G401 (cell line): ENCODE results near the gene PSMC2. TPM values are rescaled to one million over a fixed set of nuclear protein-coding genes. Genes with fewer than 3 reads are reported as not detected.
"Not testable (repeated sequence)": the region's sequence is repeated elsewhere in the genome, so short reads cannot be mapped to it uniquely, and the experiment has no call there.

Source experiments
- DNase-seq: peaks from one replicate; pipeline ENCODE4 v3.0.0-alpha.2; 2015; ENCODE audit warnings: low spot score
- in situ Hi-C: cut with HindIII; loops from 2 replicates; pipeline ENCODE4 v1.10.0; 2016; ENCODE audit warnings: low sequenced_read_pairs, mixed read lengths
- total RNA-seq: library from RNA; depleted of rRNA; stranded (reverse); fragments of >200 nt; shearing (Covaris generic); gene quantifications from 2 replicates; pipeline ENCODE4 v1.2.3, GENCODE V29; 2014

PSMC2 gene
- total RNA-seq, 1 experiment from 2014 or later: 371 TPM

DNA sequence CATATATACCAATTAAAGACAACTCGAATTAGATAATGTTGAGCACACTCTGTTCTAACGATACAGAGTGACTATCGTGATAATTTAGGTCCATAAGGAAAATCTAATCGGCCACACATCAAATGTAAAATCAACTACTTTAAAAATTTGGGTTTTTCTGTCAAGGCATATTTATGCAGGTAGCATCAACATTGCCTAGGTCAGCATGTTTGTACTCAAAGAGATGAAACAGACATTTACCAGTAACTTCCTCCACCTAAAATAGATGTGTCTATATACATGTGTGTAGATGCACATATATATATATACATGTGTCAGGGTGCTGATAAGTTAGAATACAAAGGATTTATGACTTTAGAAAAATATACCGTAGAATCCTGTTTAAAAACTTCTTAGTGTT is 22.0 kb downstream of the PSMC2 start:
- DNase-seq: no peak
- in situ Hi-C loops: no loop called here

DNA sequence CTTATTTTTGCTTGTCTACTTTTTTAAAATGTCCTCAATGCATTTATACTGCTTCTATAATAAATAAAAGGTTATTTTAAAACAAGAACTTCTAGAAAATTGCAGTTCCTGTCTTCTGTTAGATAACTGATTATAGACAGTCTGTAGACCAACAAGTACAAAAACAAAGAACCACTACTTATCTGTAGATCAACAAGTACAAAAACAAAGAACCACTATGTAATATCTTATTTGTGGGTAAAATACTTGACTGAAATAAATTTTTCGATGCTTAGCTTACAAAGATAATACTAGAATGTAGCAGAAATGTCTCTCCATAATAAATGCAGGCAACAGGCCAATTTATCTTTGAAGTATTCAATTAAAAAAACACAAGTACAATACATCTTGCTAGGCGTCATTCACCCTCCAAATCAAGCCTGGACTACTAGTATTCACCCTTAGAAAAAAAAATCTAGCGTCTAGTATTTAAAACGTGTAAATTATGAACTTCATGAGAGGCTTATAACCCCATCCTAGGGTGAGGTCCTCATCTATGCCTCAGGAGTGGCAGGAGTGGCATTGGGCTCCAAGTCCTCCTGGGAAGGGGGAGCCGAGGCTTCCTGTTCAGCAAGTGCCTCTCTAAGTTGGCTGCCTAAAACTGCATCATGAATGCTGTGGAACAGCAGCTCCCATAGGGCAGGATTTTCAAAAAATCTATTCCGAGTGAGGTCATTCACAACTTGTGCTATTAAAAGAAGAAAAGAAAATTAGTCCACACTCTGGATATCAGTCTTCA is 26.6 kb downstream of the PSMC2 start:
- no peak for DNase-seq
- in situ Hi-C loops: no loop called here

DNA sequence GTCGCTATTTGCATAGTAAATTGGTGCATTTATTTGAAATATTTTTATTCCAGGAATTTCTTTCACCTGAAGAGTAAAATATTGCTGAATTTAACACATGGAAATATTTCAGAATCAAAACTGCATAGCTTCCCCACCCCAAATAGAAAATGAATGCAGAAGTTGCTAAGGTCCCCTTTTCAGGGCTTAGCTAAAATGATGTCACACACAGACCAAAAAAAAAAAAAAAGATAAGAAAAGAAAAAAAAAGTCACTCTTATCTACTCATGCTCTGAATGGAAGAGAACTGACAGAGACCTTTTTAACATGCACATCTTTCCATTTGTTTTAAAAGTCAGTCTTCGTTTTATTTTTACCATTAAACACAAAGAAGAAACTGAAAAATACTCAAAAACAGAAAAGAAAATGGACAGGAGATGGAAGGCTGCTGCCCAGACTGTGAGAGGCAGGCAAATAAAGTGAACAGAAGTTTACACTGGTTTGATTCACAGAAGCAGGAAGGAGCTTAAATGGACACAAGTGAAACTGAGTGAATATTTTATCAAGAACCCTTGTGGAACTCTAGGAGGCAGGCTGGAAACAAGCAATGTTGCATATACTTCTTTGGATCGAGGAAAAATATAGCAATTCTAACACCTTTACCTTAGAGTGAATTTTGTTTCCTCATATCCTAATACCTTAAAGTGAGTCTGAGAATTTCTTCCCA is 32.0 kb downstream of the PSMC2 start:
- in situ Hi-C loops: no loop called here
- no peak for DNase-seq

DNA sequence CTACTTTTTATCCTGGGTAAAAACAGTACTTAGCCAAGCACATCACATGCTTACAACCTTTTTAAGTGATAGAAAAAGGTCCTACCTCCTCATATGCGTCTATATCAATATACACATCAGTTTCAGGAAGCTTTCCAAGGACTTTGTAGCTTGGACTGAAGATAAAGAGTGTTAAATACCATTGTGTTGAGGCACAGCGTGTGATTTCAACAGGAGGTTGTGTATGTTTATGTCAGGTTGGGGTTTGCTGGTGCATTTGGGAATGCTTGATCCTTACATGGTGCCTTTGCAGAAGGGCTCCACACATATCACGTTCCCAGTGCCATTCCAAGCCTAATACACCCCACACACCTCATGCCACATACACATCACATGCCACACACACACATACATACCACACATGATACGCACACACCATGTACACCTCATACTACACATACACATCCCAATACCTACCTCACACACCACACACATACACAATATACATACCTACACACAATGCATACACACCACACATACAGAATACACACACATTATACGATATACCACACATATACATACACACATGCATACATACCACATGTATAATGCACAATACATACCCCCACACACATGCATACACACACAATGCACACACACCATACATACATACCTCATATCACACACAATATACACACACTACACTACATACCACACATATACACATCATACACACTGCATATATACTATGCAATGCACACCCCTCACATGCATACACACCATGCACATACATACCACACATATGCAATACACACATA is 33.1 kb downstream of the PSMC2 start:
- DNase-seq: no peak
- in situ Hi-C loops: no loop called here

DNA sequence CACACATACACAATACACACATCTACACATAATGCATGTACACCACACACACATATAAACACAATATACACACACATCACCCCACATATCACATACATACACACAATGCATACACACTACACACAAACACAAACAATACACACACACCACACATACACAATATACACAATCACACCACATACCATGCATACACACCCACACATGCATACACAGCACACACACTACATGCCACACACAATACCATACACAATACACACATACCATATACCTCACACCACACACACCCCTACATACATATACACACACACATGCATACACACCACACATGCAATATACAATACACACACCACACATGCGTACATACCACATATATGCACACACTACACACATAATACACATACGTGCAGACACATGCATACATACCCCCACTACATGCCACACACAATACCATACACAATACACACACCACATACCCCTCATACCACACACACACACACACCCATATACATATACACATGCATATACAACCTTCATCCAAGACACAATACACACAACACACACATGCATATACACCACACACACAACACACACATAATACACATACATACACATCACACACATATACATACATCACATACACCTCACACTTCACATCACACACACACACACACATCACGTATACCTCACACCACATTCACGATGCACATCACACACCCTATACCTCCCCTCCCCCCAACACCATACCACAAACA is 34.0 kb downstream of the PSMC2 start:
- no peak for DNase-seq
- in situ Hi-C loops: no loop called here

DNA sequence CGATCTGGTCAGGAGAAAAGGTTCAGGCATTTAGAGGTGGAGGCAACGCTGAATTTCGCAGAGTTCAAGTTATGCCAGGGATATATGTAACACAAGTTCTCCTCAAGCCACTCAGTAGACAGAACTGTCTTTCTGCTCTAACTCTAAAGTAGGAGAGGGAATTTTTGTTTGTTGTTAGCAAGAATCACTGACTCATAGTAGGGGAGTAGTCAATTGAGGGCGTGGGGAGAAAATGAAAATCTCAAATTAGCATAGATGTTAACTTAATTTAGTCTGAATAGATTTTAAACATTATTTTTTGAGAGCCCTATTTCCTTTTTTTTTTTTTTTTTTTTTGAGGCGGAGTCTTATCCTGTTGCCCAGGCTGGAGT is 34.6 kb downstream of the PSMC2 start:
- in situ Hi-C loops: no loop called here
- no peak for DNase-seq

DNA sequence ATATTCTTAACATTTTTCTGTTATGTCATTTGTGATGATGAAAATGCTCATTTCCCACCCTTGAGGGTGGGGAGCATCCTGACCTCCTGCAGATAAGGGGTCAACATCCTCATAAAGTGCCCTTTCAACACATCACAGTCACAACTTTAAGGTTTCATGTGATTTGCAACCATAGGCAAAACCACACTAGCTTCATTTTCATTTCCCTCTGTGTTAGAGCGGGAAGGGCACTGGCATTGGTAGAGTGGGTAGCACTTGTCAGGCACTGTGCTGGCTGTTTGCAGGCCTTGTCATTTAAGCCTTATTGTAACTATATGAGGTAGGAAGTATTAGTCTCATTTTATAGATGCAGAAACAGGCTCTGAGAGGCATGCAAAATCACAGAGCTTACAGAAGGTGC is 39.8 kb downstream of the PSMC2 start:
- no peak for DNase-seq
- in situ Hi-C loops: no loop called here

DNA sequence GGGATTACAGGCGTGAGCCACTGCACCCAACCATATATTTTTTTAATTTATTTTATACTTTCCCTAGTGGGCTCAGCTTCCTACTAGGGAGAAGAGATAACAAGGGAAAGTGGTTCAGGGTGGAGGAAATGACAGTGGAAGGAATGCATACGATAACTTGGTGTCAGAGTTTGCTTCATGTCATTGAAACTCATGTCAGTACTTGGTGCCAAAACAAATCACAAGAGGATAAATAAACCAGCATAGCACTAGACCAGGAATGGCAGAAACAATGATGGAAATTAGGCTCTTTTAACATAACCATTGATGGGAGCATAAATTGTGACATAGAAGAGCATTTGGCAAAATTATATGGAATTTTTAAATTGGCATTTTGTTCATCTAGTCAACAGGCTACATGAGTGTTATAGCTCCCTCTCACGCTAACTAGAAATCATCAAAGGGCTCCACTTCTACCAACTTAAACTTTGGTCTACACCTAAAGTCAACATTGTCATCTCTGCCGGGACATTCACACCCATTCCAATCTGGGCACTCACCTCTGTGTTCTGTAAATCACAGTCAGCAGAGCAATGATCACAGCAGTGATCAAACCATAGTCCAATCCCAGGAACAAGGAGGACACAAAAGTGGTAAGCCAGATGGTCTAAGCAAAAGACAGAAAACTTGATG is 41.2 kb downstream of the PSMC2 start:
- in situ Hi-C loops: no loop called here
- no peak for DNase-seq

DNA sequence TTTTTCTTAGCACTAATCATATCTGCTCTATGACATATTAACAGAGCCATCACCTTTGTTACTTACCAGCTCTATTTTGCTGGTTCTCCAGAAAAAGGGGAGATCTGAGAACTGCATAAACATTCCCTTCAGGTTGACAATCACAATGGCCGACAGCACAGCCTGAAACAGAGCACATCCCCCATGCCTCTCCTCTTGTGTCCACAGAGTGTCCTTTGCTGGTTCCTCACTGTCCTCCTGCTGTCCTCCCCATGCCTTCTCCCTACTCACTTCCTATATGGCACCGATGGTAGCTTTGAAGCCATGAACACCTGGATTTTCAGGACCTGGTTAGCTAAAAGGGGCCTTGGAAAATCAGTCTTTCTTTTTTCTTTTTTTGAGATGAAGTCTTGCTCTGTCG is 41.8 kb downstream of the PSMC2 start:
- in situ Hi-C loops: no loop called here
- DNase-seq: no peak

DNA sequence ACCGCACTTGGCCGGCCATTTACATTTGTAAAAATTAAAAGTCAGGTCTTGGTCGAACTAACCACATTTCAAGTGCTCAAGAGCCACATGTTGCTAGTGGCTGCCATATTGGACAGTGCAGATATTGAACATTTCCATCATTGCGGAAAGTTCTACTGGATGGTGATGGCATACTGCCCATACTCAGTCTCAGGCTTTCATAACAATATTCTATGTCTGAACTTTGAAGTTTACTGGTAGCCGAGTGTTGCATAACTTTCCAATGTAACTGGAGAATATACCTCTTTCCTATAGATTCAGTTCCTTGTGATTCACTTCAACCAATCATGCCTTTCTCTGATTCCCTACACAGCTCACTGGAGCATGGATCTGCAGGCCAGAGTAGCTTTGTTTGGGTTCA is 43.7 kb downstream of the PSMC2 start:
- DNase-seq: no peak
- in situ Hi-C loops: no loop called here

DNA sequence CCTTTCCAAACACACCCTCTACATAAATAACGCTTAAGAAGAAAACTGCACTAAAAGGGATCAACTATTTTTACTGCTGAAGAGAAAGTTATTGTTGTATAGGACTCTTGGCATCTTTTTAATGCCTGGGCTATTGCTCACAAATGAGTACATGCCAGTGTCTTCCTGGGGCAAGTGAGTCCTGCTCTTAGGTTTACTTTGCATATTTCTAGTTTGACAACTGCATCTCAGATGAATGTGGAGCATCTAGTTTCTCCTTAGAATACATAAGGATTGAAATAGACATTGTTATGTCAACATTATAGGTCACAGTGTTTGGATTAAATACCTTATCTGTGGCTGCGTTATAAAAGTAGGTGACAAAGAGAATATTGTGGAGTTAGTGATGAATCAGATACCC is 44.5 kb downstream of the PSMC2 start:
- no peak for DNase-seq
- in situ Hi-C loops: no loop called here

DNA sequence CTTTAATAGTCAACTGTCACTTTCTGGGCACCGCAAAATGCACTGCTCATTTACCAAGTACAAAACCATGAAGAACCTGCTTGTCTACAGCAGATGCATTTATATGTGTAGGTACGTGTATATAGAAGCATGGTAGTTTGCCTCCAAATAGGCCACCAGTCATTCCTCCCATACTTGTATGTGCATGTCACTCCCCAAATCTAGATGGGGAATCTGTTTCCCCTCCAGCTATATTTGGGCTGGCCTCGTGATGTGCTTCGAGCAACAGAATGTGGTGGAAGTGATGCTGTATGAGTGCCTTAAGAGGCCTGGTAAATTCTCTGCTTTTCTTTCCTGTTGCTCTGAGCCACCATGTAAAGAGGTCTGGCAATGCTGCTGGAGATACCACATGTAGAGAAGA is 47.1 kb downstream of the PSMC2 start:
- in situ Hi-C loops: no loop called here
- no peak for DNase-seq

DNA sequence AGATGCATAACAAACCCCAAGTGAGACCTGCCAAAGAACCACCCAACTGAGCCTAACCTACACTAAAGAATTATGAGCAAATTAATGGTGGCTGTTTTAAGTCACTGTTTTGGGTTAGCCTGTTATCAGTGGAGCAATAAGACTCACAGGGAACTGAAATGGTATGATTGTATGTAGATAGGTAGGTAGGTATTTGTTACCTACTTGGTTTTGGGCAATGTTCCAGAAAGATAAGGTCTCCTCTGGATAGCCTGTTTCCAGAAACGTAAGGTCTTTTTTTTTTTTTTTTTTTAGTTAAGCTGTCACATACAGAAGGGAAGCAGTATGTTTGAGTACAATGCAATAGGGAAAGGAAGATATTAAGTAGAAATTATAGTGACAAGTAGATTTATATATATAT is 47.6 kb downstream of the PSMC2 start:
- in situ Hi-C loops: no loop called here
- DNase-seq: no peak

DNA sequence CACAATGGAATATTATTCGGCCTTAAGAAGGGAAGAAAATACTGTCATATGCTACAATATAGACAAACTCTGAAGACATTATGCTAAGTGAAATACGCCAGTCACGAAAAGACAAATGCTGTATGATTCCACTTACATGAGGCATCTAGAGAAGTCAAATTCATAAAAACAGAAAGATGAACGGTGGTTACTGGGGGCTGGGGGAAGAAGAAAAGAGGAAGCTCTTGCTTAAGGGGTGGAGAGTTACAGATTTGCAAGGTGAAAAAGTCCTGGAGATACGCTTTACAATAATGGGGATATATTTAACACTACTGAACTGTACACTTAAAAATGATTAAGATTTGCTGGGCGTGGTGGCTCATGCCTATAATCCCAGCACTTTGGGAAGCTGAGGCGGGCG is 49.0 kb downstream of the PSMC2 start:
- no peak for DNase-seq
- in situ Hi-C loops: no loop called here

DNA sequence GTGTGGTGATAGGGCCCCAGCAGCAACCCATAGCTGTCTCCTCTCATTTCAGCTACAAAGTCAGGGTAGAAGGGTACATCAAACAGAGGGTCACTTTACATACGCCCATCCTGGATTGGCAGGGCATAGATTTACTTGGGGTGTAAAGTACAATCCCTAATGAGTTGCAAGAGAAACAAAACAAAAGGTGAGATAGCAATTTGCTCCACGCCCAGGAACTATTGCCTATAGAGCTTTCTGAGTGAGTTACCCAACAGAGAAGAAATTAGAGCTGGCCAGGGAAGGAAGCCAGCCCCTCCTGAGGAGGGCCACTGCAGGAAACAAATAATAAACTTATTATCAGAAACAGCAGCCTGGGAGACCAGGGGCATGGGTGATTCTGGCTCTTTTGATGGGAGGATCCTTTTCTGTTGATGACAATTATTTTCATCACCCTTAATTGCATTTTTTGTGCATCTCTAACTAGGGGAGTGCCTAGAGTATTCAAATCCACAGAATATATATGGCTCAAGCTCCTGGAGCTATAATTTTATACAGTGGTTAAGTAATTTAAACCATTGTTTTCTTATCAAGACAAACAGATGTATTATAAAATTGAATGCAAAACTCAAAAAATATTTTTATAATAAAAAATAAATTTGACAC is 51.2 kb downstream of the PSMC2 start:
- no peak for DNase-seq
- in situ Hi-C loops: no loop called here

DNA sequence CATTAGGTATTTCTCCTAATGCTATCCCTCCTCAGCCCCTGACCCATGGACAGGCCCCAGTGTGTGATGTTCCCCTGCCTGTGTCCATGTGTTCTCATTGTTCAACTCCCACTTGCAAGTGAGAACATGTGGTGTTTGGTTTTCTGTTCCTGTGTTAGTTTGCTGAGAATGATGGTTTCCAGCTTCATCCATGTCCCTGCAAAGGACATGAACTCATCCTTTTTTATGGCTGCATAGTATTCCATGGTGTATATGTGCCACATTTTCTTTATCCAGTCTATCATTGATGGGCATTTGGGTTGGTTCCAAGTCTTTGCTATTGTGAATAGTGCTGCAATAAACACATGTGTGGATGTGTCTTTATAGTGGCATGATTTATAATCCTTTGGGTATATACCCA is 52.2 kb downstream of the PSMC2 start:
- in situ Hi-C loops, DNase-seq: not testable (repeated sequence)

DNA sequence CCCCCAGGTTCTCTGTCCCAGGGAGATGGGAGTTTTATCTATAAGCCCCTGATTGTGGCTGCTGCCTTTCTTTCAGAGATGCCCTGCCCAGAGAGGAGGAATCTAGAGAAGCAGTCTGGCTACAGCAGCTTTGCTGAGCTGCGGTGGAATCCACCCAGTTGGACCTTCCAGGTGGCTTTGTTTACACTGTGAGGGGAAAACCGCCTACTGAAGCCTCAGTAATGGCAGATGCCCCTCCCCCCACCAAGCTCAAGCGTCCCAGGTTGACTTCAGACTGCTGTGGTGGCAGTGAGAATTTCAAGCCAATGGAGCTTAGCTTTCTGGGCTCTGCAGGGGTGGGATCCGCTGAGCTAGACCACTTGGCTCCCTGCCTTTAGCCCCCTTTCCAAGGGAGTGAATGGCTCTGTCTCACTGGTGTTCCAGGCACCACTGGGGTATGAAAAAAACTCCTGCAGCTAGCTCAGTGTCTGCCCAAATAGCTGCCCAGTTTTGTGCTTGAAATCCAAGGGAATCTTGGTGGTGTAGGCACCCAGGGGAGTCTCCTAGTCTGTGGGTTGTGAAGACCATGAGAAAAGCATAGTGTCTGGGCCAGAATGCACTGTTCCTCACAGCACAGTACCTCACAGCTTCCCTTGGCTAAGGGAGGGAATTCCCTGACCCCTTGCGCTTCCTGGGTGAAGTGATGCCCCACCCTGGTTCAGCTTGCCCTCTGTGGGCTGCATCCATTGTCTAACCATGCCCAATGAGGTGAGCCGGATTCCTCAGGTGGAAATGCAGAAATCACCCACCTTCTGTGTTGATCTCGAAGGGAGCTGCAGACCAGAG is 58.6 kb downstream of the PSMC2 start:
- in situ Hi-C loops, DNase-seq: not testable (repeated sequence)

DNA sequence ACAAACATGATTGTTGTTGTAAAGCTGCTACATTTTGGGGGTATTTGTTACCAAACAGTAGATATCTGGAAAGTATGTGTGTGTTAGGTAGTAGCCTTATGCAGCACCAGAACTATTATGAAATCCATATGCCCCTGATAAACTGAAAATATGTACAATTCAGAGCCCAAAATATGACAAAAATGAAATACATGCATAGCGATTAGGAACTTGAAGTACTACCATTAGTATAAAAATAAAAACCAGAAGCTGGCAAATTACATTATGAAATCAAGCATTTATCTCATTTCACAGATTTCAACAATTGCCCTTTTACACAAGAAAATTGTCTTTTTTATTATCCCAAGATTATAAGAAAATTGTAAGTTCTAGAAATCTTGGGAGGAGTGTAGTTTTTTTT is 64.7 kb downstream of the PSMC2 start:
- DNase-seq: no peak

More for the DNA sequence above, 64.7 kb downstream of the PSMC2 start:
- in situ Hi-C loops: no loop called here
